Measurements from ENCODE around the gene PIK3C3.

The PIK3C3 gene

GRCh38 chr18:42114310-42114943, 159.4 kb downstream of the PIK3C3 start:
- DNase-seq (ENCODE audit: low read depth, low spot score): peak; percentile 21

- no peak for DNase-seq (ENCODE audit: low read depth, low spot score)
These were observed 171.6 kb downstream of the PIK3C3 start for GRCh38 chr18:42126586-42126985.

- no peak for DNase-seq (ENCODE audit: low read depth, low spot score)
These were observed 176.3 kb downstream of the PIK3C3 start for GRCh38 chr18:42131066-42131929.

- DNase-seq (ENCODE audit: low read depth, low spot score): no peak
These were observed 176.9 kb downstream of the PIK3C3 start for GRCh38 chr18:42131930-42132244.

All from activated naive CD8-positive, alpha-beta T cell treated with anti-CD3 and anti-CD28 coated beads, Interleukin-2, amount 50 U/mL, for 16 hours (primary cell).